ENCODE measurements around the gene WHRN.

The WHRN gene

DNA sequence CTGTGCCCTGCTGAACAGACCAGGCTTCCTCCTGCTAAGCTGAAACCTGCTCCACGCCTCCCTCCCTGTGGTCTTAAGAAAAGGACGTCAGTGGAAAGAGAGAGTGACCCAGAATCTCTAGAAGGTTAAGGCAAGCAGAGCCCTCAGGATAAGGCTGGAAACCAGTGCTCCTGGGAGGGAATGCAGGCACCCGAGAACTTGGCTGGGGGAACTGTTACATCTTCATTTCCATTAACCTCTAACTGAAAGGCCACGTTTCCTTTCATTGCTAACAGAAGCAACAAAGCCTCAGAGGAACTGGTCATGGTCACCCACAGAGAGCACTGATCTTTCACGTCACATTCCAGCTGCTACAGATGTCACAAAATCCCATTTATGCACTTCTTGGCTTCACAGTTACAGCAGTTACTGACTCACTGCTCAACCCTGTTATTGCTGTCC, 91.4 kb downstream of the WHRN start:
- DNase-seq, result no peak

DNA sequence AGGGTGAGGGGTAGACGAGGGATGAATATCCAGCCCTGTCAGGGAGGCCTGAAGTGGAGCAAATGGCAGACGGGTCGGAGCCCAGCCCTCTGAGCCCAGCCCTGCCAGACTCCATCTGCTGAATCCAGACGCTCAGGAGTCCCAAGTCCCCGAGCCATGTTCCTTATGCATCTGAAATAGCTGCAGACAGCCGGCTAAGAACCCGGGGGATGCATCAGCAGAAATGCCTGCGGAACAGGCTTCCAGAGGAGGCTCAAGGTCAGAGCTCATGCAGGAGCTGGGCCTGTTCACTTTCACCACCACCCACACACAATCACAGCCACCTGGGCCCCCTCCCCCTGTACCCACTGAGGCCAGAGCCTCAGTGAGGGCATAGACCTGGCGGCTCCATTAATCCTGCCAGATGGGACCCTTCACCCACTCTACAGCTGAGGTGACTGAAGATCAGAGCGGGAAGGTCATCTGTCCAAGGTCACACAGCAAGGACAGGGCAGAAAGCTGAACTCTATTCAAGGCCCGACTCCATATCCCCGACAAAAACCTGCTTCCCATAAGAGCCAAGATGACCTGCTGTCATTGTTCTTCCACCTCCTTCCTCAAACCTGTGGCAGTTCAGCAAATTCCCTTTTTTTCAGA, 93.1 kb downstream of the WHRN start:
- no peak for DNase-seq

DNA sequence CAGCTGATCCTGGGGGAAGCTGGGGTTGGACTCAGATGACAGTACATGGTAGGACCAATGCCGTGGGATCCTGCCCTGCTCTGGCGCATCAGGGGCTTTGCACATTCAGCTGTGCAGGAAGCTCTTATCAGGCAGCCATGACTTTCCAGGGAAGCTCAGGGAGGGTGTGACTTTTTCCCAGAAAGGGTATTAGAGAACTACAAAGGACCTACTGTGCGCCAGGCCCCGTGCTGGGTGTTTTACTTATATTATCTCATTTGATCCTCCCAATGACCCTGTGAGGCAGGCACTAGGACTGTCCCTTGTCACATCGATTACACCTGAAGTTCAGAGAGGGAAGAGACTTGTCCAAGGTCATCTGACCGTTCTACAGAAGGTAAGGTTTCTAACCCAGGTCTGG, 93.8 kb downstream of the WHRN start:
- DNase-seq, result no peak

DNA sequence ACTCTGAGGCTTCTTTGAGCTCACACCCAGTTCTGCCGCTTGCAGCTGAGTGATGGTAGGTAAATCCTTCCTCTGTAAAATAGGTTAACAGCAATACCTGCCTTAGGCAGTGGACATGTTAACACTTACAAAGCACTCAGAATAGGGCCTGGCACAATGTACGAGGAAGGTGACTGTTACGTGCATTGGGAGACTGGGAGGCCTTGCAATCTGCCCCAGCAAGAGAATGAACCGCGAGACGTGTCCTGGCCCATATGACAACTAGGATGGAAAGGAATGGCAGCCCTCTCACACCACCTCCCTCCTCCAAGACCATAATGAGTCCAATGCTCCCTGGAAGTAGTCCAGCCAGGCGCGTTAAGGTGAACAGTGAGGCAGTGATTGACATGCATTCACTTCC, 94.4 kb downstream of the WHRN start:
- DNase-seq, result no peak

DNA sequence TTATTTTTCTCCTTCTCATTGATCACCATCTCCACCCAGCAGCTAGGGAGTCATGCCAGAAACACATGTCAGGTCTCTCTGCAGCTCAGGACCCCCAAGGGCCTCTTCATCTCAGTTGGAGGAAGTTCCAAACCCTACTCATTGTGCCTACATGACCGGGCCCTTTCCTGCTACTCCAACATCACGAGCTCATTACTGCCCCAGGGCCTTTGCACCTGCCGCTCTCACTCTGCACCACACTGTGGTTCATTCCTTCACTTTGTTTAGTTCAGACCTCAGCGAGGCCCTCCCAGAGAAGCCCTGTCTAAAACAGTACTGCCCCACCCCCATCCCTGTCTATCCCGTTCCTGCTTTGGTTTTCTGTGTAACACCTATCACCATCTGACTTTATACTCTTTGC, 95.4 kb downstream of the WHRN start:
- DNase-seq, result no peak

DNA sequence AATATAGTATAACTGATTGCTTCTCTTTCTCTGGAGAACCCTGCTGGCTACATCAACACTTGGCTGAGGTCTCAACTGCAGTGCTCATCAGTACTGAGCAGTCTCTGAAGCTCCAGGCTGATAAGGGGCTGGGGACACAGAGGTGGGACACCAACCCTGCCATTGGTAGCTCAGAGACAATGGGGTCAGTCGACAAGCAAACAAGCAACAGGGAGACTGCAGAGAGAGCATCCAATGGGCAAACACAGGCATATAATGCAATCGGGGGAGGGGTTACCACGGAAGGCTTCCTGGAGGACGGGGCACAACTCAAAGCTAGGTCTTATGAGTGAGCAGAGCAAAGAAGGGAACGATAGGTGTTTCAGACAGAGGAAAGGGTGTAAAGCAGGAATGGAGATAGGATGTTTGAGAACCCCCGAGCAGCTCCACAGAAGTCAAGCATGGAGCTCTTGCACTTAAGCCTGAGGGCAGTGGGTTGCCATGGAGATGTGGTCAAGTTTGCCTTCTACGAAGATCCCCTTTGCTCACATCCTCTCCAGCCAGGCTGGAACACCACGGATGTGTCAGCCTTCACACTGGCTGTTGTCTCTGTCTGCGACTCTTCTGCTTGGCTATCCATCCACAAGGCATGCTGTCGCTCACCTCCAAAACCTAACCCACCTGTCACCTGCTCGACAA, 96.0 kb downstream of the WHRN start:
- no peak for DNase-seq

DNA sequence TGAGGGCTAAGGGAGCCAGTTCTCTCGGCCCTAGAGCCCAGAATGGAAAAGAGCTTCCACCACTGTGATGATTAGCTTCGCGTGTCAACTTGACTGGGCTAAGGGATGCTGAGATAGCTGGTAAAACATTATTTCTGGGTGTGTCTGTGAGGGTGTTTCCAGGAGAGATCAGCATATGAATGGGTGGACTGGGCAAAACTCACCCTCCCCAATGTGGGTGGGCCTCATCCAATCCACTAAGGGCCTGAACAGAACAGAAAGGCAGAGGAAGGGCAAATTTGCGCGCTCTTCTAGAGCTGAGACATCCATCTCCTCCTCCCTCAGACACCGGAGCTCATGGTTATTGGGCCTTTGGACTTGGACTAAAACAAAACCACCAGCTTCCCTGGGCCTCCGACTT, 96.6 kb downstream of the WHRN start:
- DNase-seq, result no peak

DNA sequence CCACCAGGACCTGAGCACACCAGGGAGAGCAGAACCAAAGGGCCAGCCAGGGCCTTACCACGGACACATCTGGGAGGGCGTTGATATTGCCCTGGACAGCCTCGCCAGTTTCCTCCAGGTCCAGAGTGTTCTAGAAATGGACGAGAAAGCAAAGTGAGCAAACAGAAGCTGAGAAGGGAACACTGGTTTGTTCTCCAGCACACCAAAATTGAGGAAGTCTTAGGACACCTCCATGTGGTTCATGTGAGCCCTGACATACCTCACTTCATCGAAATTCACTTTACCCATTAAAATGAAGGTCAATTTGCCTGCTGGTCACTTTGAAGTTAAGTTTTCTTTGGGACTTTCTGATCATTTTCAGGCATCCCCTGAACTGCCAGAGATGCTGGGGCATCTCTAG, 97.4 kb downstream of the WHRN start:
- DNase-seq, result no peak

DNA sequence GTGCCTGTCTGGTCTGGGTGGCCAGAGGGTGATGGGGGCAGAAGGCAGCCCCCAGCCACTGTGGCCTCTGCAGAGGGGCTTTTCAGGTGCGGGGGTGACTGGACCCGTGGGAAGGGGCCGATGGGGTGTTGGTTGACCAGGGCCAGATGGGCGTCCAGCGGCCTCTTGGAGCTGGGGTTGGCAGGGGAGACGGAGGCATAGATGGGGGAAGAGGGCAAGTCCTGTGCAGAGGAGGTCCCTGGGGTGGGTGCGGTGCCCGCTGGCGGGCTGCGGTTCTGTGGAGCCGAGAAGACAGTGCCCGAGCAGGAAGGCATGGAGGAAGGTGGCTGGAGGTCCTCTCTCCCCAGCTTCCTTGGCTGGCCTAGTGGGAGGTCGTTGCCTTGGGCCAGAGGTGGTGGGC, 98.8 kb downstream of the WHRN start:
- no peak for DNase-seq

DNA sequence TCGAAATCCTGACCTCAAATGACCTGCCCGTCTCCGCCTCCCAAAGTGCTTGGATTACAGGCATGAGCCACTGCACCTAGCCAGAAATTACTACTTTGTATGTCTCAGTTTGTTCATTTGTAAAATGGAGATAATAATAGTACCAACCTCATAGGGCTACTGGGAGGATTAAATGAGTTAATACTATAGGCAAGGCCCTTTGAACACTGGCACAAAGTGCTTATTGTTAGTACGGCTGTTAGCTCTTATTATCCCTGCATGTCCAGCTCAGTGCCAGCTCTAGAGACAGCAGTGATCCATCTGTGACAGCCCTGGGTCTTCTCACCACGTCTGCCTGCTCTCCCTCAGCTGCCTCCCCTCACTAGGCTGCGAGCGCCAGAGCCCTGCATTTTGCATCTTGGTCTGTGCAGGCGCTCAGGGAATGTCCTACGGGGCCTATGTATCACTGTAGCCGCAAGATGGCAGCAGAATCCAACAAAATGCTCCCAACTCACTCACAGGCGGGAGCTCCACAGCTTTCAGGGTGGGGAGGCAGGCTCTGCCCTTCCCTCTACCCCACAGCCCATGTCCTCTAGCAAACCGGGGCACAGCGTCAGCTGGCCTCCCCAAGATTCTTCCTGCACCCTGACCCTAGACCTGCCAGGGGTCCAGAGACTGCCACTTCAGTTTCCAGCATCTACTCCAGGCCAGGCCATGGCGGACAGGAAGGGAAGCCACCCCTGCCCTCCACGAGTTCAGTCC, 99.8 kb downstream of the WHRN start:
- peak; percentile 54 for DNase-seq

DNA sequence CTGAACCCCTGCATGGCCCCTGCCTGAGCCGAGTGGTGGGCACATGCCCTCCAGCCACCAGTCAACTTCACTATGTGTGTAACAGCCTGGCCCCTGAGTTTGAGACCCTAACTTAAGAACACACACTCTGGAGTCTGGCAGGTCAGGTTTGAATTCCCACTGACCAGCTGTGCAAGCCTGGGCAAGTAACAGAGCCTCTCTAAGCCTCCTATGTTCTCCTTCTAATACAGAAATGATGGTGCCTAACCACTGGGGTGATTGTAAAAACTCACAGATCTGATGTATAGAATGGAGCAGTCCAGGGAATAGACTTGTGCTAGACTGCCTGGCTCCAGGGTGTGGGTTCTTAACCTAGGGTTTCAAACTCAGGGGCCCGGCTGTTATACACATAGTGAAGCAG, 100.7 kb downstream of the WHRN start:
- DNase-seq, result no peak

DNA sequence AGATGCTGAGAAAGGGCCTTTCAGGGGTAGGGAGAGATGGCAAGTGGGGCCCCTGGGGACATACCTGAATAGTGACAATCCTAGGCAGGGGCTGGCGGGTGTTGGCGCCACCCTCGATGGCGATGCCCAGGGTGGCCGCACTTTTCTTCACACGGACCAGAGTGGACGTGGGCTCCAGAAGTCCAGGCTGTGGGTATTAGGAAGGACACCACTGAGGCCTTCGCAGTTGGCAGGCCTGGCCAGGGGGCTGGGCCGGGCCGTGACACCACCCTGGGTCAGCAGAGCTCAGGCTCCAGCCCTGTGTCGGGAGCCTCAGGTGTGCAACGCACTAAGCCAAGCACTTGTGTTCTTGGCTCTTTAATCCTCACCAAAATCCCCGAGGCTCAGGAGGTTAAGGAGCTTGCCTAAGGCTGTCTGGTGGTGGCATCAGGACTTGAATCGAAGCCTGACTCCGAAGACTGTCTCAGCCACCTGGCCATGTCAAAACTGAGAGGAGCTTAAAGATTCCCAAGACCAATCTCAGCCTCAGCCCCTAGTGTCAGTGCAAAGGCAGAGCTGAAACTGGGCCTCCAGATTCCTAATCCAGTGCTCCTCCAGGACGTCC, 102.0 kb downstream of the WHRN start:
- DNase-seq, result no peak

DNA sequence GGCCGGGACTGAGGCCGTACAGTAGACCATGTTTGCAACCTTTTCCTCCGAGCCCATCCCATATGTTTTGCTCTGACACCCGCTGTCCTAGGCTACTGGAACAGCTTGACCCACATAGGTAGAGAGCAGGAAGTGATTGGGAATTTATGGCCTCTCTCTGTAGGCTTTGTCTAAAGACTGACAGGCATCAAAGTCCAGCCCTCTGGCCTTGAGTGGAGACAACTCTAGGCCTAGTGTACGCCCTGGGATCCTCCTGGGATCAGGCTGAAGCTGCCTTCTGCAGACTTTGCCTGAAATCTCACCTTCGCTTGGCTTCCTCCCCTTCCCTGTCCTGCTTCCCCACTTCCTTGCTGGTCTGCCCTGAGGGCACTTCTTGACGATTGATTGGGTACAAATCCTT, 103.9 kb downstream of the WHRN start:
- DNase-seq, result no peak

DNA sequence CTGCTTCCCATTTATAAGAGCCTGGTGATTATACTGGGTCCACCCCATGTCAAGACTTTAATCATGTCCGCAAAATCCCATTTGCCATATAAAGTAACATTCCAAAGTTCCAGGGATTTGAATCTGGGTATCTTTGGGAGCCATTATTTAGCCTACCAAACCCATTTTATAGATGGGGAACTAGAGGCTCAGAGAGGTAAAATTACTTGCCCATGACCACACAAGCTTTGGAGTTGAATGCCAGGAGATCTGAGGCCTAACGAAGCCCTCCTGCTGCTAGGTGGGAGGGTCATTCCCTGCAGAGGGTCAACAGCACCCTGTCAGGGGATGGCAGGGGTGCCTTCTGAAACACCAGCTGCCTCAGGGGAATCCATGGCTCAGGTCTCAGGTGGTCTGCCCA, 104.5 kb downstream of the WHRN start:
- no peak for DNase-seq

DNA sequence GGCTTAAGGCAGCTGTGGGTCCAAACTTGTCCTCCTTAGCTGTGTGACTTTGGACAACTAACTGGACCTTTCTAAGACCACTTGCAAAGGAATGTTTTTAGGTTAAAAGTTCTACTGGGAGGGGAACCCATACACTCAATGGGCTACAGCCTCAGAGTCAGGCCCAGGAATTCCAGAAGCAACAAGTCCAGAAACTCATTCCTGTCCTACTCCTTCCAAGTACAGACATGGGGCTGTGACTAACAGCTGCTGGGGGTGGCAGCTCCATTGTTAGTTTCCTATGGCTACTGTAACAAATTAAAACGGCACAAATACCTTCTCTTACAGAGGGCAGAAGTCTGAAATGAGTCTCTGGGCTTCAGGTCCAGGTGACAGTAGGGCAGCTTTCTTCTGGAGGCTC, 105.1 kb downstream of the WHRN start:
- DNase-seq, result no peak

DNA sequence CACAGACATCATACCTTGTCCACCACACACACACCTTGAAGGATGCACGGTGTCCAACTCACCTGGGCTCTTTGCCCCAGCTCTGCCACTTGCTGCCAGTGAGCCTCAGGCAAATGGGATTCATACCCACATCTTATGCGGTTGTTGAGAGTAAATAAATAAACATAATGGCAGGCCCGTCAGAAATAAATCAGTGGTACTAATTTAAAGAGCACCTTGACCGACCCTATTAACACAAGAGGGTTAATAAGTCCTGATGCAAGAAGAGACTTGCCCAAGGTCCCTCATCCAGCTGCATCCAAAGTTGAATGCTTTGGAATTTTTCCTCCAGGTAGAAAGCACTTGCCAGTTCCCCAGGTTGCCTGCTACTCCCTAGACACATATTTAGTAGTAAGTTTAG, 105.9 kb downstream of the WHRN start:
- no peak for DNase-seq

DNA sequence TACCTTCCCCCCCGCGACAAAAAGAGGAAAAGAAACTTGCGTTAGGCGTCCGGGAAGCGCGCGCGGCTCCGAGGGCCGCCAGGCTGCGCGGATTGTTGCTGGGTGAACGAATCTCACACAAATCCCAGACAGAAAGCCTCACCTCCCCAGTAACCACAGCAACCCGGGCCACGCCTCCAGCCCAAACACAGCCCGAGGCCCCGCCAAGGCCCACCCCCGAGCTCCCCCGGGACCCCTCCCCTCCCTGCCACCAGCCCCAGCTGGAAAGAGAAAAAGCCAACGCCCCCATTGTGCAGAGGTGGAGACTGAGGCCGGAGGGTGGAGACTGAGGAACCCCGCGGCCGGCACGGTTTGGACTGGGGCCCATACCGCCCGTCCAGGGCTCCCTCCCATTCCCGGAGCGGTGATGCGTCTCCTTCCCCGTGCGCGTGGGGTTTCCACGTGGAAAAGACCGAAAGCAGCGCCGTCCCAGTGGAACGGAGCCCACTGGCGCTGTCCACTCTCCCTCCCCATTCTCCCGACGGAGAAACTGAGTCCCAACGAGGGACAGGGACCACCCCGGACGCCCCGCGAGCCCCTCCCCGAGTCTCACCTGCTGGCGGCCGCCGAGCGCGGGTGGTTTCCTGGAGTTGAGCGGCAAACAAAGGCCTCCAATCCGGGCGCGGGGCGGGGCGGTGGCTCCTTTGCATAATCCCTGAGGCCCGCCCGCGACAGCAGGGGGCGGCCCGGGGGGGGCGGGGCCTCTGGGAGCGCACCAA, 107.2 kb downstream of the WHRN start:
- peak; percentile 91 for DNase-seq

DNA sequence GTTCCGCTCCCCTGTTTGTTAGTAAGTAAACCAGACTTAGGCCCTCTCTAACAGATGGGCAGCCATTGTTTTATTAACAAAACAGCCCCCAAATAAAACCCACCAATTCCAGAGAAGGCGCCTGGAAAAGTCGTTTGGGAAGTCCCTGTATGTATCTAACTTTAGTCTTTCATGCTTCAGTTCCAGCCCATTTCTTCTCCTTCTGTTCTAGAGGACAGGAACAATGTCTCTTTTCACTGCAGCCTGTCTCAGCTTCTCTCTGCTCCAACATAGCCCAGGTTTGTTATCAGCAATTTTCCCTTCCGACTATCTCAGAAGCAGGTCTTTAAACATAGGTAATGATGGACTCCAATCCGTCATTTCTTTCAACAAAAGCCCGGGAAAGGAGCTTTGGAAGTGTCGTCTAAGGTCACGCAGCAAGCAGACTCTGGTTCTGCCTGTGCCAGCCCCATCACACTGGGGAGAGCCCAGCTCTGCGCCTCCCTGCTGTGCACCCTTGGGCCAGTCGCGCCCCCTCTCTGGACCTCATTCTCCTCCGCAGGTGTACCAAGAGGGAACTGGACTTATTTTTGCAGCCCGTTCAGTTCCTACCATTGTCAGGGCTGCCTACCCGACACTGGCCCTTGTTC, 107.9 kb downstream of the WHRN start:
- no peak for DNase-seq

DNA sequence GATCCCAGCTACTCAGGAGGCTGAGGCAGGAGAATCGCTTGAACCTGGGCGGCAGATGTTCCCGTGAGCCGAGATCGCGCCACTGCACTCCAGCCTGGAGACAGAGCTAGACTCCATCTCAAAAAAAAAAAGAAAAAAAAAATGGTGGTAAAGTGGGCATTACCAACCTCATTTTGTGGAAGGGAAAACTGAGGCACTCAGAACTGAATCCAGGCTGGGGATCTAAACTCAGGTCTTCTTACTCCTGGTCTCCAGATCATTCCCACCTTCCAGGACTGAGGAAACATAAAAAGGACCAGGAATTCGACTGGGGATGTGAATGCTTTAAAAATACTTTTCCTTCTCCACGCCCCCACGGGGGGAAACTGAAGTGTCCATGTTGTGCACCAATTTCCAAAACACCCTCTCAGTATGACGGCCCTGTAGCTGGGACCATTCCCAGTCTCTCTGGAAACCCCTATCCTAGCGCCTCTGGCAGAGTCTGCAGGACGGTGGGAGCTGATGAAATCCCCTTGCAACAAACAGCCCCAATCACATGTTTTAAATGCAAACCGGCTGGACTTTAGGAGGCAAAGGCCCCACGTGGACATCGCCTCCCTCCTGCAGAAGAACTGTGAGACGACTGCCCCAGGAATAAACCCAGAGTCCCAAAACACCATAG, 108.6 kb downstream of the WHRN start:
- no peak for DNase-seq

DNA sequence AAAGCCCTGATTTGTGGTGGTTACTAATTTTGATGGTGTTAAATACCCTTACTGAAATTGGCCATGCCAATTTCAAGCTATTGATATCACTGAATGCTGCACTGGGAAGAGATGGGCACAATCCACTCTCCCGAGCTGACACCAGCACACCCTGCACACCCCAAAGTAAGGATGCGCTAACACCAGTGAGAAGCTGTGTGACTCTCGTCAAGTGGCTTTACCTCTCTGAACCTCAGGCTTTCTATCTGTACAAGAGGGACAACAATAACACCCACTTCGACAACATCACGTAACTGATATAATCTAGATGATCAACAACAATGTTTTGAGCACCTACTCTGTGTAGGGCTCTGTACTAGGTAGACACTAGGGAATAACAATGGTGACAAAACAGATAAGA, 109.5 kb downstream of the WHRN start:
- DNase-seq, result no peak

DNA sequence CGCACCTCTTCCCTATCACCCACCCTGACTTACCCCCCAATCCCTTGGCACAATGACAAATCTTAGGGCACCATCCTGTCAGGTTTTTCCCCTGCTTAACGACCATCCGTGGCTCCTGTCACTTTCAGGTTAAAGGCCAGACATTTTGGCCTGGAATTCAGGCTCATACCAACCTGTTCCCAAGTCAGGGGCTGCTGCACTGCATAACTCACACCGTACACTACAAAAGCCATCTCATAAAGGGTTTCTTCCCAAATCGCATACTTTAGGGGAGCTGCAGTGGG, 110.0 kb downstream of the WHRN start:
- DNase-seq, result no peak

Data from KG1 (cell line).